GM21447 (cell line): Measurements from ENCODE around the gene ADGRG6.
A peak's percentile ranks its signal among the peaks of the same experiment; 100 is the strongest.
"Not testable (repeated sequence)": the region's sequence is repeated elsewhere in the genome, so short reads cannot be mapped to it uniquely, and the experiment has no call there.

ENCODE experiments used
- ATAC-seq: cut with Tn5 transposase; IDR thresholded peaks from one replicate; pipeline ENCODE4 v1.9.1; 2021; ENCODE audit not compliant: unreplicated experiment

ADGRG6 gene

GRCh38 chr6:142301651-142302391, at the start of gene ADGRG6:
ADGRG6 (plus strand) TSS chr6:142302007; CDS start chr6:142302330, 323 bp downstream.
- peak; percentile 79 for ATAC-seq

GRCh38 chr6:142254513-142254912, 47.3 kb upstream of the ADGRG6 start:
- no peak for ATAC-seq

GRCh38 chr6:142255785-142256184, 46.0 kb upstream of the ADGRG6 start:
- no peak for ATAC-seq

- no peak for ATAC-seq
Measured at GRCh38 chr6:142258305-142258704, 43.5 kb upstream of the ADGRG6 start.

GRCh38 chr6:142258757-142259156, 43.0 kb upstream of the ADGRG6 start:
- ATAC-seq: no peak

GRCh38 chr6:142260748-142261147, 41.1 kb upstream of the ADGRG6 start:
- ATAC-seq: no peak

GRCh38 chr6:142262231-142262630, 39.6 kb upstream of the ADGRG6 start:
- no peak for ATAC-seq

GRCh38 chr6:142265476-142265875, 36.3 kb upstream of the ADGRG6 start:
- no peak for ATAC-seq

GRCh38 chr6:142266060-142266459, 35.7 kb upstream of the ADGRG6 start:
- ATAC-seq: no peak

GRCh38 chr6:142271476-142271875, 30.3 kb upstream of the ADGRG6 start:
- ATAC-seq: no peak

GRCh38 chr6:142274656-142275055, 27.2 kb upstream of the ADGRG6 start:
- ATAC-seq: no peak

GRCh38 chr6:142275236-142276006, 26.4 kb upstream of the ADGRG6 start:
- no peak for ATAC-seq

GRCh38 chr6:142276256-142276655, 25.6 kb upstream of the ADGRG6 start:
- ATAC-seq: no peak

GRCh38 chr6:142279350-142280180, 22.2 kb upstream of the ADGRG6 start:
- no peak for ATAC-seq

- no peak for ATAC-seq
Measured at GRCh38 chr6:142280265-142280664, 21.5 kb upstream of the ADGRG6 start.

- ATAC-seq: no peak
Measured at GRCh38 chr6:142280927-142281326, 20.9 kb upstream of the ADGRG6 start.

- ATAC-seq: not testable (repeated sequence)
Measured at GRCh38 chr6:142283138-142283537, 18.7 kb upstream of the ADGRG6 start.

GRCh38 chr6:142284419-142284818, 17.4 kb upstream of the ADGRG6 start:
- ATAC-seq: no peak

- no peak for ATAC-seq
Measured at GRCh38 chr6:142285235-142286087, 16.3 kb upstream of the ADGRG6 start.

- ATAC-seq: no peak
Measured at GRCh38 chr6:142286088-142286409, 15.8 kb upstream of the ADGRG6 start.

GRCh38 chr6:142289687-142290086, 12.1 kb upstream of the ADGRG6 start:
- no peak for ATAC-seq
